Measurements from ENCODE around the gene BAIAP2. TPM values are rescaled to one million over a fixed set of nuclear protein-coding genes. Genes with fewer than 3 reads are reported as not detected.
A peak's percentile ranks its signal among the peaks of the same experiment; 100 is the strongest.

BAIAP2 gene
- total RNA-seq, 4 donors from 2014 or later: 7.3 to 36.1 (median 15.4) TPM

- Histone ChIP-seq H3K9me3 (no peaks in the 10 kb centered on the region), H3K27me3 (no peaks in the 10 kb centered on the region), H3K4me3 (no peak overlapping the region), H3K27ac (no peak overlapping the region), H3K36me3 (no peaks in the 10 kb centered on the region), H3K4me1 (peaks cover 25 to 32% of the 10 kb centered on the region in 2 donors)
- in situ Hi-C loops (cut with MboI; ENCODE audit: low sequenced_read_pairs in 4 of 4) (loop anchor here in 2 of 4 donors (5.0 to 10.0 kb wide), 2 partner anchors 73 to 81 kb away; no protein-coding TSS in a partner anchor), intact Hi-C loops (cut with DNase I; ENCODE audit: low total_unique reads) (loop anchor here (1.0 kb wide), 1 partner anchor 73 kb away; no protein-coding TSS in a partner anchor)
- ATAC-seq (no peak), DNase-seq (peak in 1 of 2 donors; percentile 44)
- TF ChIP-seq POLR2A (IDR thresholded peaks at IDR 0.05) (no peak), CTCF (IDR thresholded peaks at IDR 0.05 in 4 of 5, conservative IDR thresholded peaks at IDR 0.05 in 1 of 5) (no peak)
Observed at GRCh38 chr17:81097943-81098308, 63.0 kb downstream of the BAIAP2 start.

- DNase-seq (no peak), ATAC-seq (no peak)
- no peaks in the 10 kb centered on the region for H3K9me3 ChIP-seq
- no peak for TF ChIP-seq POLR2A (IDR thresholded peaks at IDR 0.05)
- TF ChIP-seq CTCF (IDR thresholded peaks at IDR 0.05 in 4 of 5, conservative IDR thresholded peaks at IDR 0.05 in 1 of 5): no peak
- no peaks in the 10 kb centered on the region for H3K36me3 ChIP-seq
- no peak overlapping the region for H3K27ac ChIP-seq
- H3K4me1 ChIP-seq: peaks cover 20 to 24% of the 10 kb centered on the region in 2 donors
- in situ Hi-C loops (cut with MboI; ENCODE audit: low sequenced_read_pairs in 4 of 4) (loop anchor here in 2 of 4 donors (5.0 to 10.0 kb wide), 2 partner anchors 75 to 83 kb away; no protein-coding TSS in a partner anchor), intact Hi-C loops (cut with DNase I; ENCODE audit: low total_unique reads) (loop anchor here (5.0 kb wide), 1 partner anchor 673 kb away; no protein-coding TSS in a partner anchor)
- no peaks in the 10 kb centered on the region for H3K27me3 ChIP-seq
- H3K4me3 ChIP-seq: no peak overlapping the region
Observed at GRCh38 chr17:81099888-81100287, 64.9 kb downstream of the BAIAP2 start.

- in situ Hi-C loops (cut with MboI; ENCODE audit: low sequenced_read_pairs in 4 of 4): no loop called here
- no peaks in the 10 kb centered on the region for H3K36me3 ChIP-seq
Observed at GRCh38 chr17:81100668-81101067, 65.7 kb downstream of the BAIAP2 start.

GRCh38 chr17:81101614-81102306 is 66.8 kb downstream of the BAIAP2 start:
- peak; percentile 99 to 100 (median 100) for TF ChIP-seq CTCF (IDR thresholded peaks at IDR 0.05 in 4 of 5, conservative IDR thresholded peaks at IDR 0.05 in 1 of 5)
- TF ChIP-seq POLR2A (IDR thresholded peaks at IDR 0.05): no peak
- Histone ChIP-seq H3K27me3 (no peaks in the 10 kb centered on the region), H3K4me1 (peaks cover 5 to 10% of the 10 kb centered on the region in 2 donors), H3K4me3 (no peak overlapping the region), H3K36me3 (no peaks in the 10 kb centered on the region), H3K9me3 (no peaks in the 10 kb centered on the region), H3K27ac (no peak overlapping the region)
- DNase-seq (peak; percentile 51 to 76), ATAC-seq (peak; percentile 61 to 79)
- intact Hi-C loops (cut with DNase I; ENCODE audit: low total_unique reads): loop anchor here (1.0 to 5.0 kb wide), 3 partner anchors 78 to 674 kb away; no protein-coding TSS in a partner anchor
- in situ Hi-C loops (cut with MboI; ENCODE audit: low sequenced_read_pairs in 4 of 4): no loop called here

More at GRCh38 chr17:81100668-81101067, 65.7 kb downstream of the BAIAP2 start:
- TF ChIP-seq POLR2A (IDR thresholded peaks at IDR 0.05): no peak
- TF ChIP-seq CTCF (IDR thresholded peaks at IDR 0.05 in 4 of 5, conservative IDR thresholded peaks at IDR 0.05 in 1 of 5): no peak
- Histone ChIP-seq H3K27me3 (no peaks in the 10 kb centered on the region), H3K9me3 (no peaks in the 10 kb centered on the region), H3K4me3 (no peak overlapping the region), H3K27ac (no peak overlapping the region), H3K4me1 (peaks cover 13 to 16% of the 10 kb centered on the region in 2 donors)
- intact Hi-C loops (cut with DNase I; ENCODE audit: low total_unique reads): loop anchor here (1.0 to 5.0 kb wide), 3 partner anchors 77 to 673 kb away; no protein-coding TSS in a partner anchor
- no peak for DNase-seq
- no peak for ATAC-seq

Measured in gastrocnemius medialis (tissue), 4 donors.